Esophagus muscularis mucosa (tissue), 4 donors: ENCODE measurements around the gene PTPN4. TPM values are rescaled to one million over a fixed set of nuclear protein-coding genes. Genes with fewer than 3 reads are reported as not detected.

ENCODE experiments used
- DNase-seq: peaks from one replicate; pipeline ENCODE4 v3.0.0-alpha.2; 2017; ENCODE audit errors: extremely low spot score
- H3K27ac ChIP-seq, 4 donors: fragments of 200-600 bp; sonication (generic); replicated peaks in 1 of 4; 1 replicate in 3 of 4; 2 replicates in 1 of 4; pipeline ENCODE4 v1.5.1; 2016 to 2019; ENCODE audit warnings: mild to moderate bottlenecking in 1 of 4
- H3K27me3 ChIP-seq, 4 donors: fragments of 200-600 bp; sonication (generic); one replicate each; pipeline versions ENCODE4 v1.5.1 to v1.6.0; 2016 to 2019
- H3K36me3 ChIP-seq, 4 donors: fragments of 200-600 bp; sonication (generic); one replicate each; pipeline ENCODE4 v1.5.1; 2016 to 2019
- H3K4me1 ChIP-seq, 4 donors: fragments of 200-600 bp; sonication (generic); one replicate each; pipeline ENCODE4 v1.5.1; 2016 to 2019
- H3K4me3 ChIP-seq, 4 donors: fragments of 200-600 bp; sonication (generic); 1 replicate in 2 of 4; 2 replicates in 2 of 4; pipeline ENCODE4 v1.5.1; 2016 to 2019; ENCODE audit warnings: mild to moderate bottlenecking in 4 of 4, moderate library complexity in 1 of 4
- H3K9me3 ChIP-seq, 4 donors: fragments of 200-600 bp; sonication (generic); 1 replicate in 3 of 4; 2 replicates in 1 of 4; pipeline ENCODE4 v1.5.1; 2016 to 2019
- EP300 ChIP-seq: sonication (generic); formaldehyde crosslinking; IDR thresholded peaks from one replicate; pipeline ENCODE4 v1.6.1; 2017; ENCODE audit warnings: antibody characterized with exemption
- POLR2A ChIP-seq: fragments of 450-650 bp; IDR thresholded peaks from one replicate; pipeline ENCODE4 v1.6.1; 2017; ENCODE audit warnings: antibody characterized with exemption, moderate library complexity, mild to moderate bottlenecking, low read depth
- POLR2AphosphoS5 ChIP-seq, 2 donors: sonication (generic); formaldehyde crosslinking; IDR thresholded peaks; one replicate each; pipeline ENCODE4 v1.6.1; 2017; ENCODE audit warnings: antibody characterized with exemption in 2 of 2
- WGBS: methylation state at CpG from one replicate; pipeline ENCODE4 v1.1.5; 2018; 5-methylcytosine and 5-hydroxymethylcytosine counted together
- intact Hi-C: fragments of 100-400 bp; cut with DNase I; formaldehyde crosslinking; loops from one replicate; pipeline ENCODE4 v1.15.1; 2023
- total RNA-seq, 4 donors: library from RNA; depleted of rRNA; stranded (reverse); fragments of >200 nt; gene quantifications; one replicate each; pipeline versions ENCODE4 v1.1.0 to v1.2.1, GENCODE V29; 2016
- TF ChIP-seq, protein P1 (sequence below), 3 experiments: fragments of 200-600 bp in 2 of 3; fragments of 450-650 bp in 1 of 3; sonication (generic) in 2 of 3; IDR thresholded peaks; one replicate each; pipeline ENCODE4 v1.5.1; 2017 to 2019; ENCODE audit warnings: antibody characterized with exemption in 3 of 3, mild to moderate bottlenecking in 2 of 3, moderate library complexity in 1 of 3

The PTPN4 gene
- total RNA-seq, 4 donors from 2014 or later = 21.3 to 39.9 (median 24.7) TPM

DNA sequence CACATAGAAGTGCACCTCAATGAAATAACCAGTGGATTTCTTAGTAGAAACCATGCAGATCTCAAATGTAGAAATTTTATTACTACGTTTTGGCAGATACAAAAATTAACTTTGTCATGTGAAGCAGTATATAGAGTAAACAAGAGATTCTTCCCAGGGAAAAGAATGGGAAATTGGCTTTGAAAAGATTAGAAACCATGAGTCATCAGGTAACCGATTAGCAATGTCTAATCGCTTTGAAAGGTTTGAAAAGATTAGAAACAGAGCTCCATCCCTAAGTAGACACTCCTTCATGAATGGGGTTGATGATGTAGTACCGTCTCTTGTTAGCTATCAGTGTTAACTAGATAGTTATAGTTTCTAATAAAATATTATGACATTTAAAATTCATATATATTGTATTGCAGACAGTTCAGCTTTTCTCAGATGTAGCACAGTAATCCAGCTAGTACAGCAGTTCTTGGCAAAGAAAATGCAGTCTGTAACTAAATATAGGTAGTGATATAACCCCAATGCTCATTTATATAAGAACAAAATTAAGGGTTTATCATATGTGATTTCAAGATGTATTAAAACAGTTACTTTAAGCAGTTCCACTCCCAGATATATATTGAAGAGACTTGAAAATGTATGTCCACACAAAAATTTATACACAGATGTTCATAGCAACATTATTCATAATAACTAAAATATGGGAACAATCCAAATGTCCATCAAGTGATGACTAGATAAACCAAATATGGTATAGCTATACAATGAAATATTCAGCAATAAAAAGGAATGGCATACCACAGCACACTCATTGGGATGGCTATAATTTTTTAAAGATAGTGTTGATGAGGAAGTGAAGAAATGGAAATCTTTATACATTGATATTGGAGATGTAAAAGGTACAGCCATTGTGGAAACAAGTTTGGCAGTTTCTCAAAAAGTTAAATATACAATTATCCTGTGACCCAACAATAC lies 113.9 kb downstream of the PTPN4 start:
- Histone ChIP-seq H3K27me3 (no peaks in the 10 kb centered on the region), H3K27ac (no peak overlapping the region), H3K9me3 (no peaks in the 10 kb centered on the region), H3K36me3 (no peaks in the 10 kb centered on the region), H3K4me3 (no peak overlapping the region), H3K4me1 (no peaks in the 10 kb centered on the region)
- intact Hi-C loops = no loop called here
- 73% methylated on average over 4 of the region's 4 CpGs for WGBS
- TF ChIP-seq, protein P1, sequence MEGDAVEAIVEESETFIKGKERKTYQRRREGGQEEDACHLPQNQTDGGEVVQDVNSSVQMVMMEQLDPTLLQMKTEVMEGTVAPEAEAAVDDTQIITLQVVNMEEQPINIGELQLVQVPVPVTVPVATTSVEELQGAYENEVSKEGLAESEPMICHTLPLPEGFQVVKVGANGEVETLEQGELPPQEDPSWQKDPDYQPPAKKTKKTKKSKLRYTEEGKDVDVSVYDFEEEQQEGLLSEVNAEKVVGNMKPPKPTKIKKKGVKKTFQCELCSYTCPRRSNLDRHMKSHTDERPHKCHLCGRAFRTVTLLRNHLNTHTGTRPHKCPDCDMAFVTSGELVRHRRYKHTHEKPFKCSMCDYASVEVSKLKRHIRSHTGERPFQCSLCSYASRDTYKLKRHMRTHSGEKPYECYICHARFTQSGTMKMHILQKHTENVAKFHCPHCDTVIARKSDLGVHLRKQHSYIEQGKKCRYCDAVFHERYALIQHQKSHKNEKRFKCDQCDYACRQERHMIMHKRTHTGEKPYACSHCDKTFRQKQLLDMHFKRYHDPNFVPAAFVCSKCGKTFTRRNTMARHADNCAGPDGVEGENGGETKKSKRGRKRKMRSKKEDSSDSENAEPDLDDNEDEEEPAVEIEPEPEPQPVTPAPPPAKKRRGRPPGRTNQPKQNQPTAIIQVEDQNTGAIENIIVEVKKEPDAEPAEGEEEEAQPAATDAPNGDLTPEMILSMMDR (IDR thresholded peaks at IDR 0.05) = no peak
- TF ChIP-seq POLR2A (no peak), EP300 (no peak), POLR2AphosphoS5 (IDR thresholded peaks at IDR 0.05) (no peak)
- DNase-seq = no peak

DNA sequence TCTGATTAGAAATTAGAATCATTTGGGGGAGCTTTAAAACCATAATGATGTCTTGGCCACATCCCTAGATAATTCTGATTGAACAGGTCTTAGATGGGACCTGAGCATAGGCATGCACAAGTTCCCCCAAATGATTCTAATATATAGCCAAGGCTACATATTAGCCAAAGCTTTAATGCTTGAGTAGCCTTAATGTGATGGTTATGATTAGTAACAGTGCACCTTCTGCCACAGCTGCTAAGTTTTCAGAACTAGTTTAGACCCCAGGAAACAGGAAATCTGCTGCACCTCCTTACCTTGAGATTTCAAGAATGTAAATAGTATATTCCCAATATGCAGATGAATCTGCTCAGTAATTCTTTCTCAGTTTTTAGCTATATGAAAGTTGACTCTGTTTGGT lies 119.8 kb downstream of the PTPN4 start:
- Histone ChIP-seq H3K27ac (no peak overlapping the region), H3K27me3 (no peaks in the 10 kb centered on the region), H3K4me1 (no peaks in the 10 kb centered on the region), H3K4me3 (no peak overlapping the region), H3K9me3 (no peaks in the 10 kb centered on the region), H3K36me3 (peaks cover 0 to 10% (median 0%) of the 10 kb centered on the region in 4 donors)
- intact Hi-C loops = no loop called here
- DNase-seq = no peak
- no peak for TF ChIP-seq POLR2A
- TF ChIP-seq EP300 = no peak
- TF ChIP-seq POLR2AphosphoS5 (IDR thresholded peaks at IDR 0.05) = no peak
- TF ChIP-seq, protein P1 (IDR thresholded peaks at IDR 0.05) = no peak

DNA sequence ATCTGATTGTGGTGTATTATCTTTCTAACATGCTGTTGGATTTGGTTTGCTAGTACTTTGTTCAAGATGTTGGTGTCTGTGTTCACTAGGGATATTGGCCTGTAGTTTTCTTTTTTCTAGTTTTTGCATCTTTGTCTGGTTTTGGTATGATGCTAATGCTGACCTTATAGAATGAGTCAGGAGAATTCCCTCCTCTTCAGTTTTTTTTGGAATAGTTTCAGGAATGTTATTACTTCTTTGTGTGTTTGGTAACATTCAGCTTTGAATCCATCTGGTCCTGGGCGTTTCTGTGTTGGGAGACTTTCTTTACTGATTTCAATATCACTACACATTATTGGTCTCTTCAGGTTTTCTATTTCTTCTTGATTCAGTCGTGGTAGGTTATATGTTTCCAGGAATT lies 129.0 kb downstream of the PTPN4 start:
- DNase-seq = no peak
- no peaks in the 10 kb centered on the region for H3K27me3 ChIP-seq
- peaks cover 0 to 17% (median 6%) of the 10 kb centered on the region in 4 donors for H3K36me3 ChIP-seq
- H3K9me3 ChIP-seq = peaks cover 0 to 15% (median 0%) of the 10 kb centered on the region in 4 donors
- H3K27ac ChIP-seq = no peak overlapping the region
- no peaks in the 10 kb centered on the region for H3K4me1 ChIP-seq
- intact Hi-C loops = no loop called here
- H3K4me3 ChIP-seq = no peak overlapping the region
- TF ChIP-seq POLR2AphosphoS5 (IDR thresholded peaks at IDR 0.05) (no peak), EP300 (no peak), POLR2A (no peak)
- TF ChIP-seq, protein P1 (IDR thresholded peaks at IDR 0.05) = no peak
- 77% methylated on average over 2 of the region's 2 CpGs for WGBS

DNA sequence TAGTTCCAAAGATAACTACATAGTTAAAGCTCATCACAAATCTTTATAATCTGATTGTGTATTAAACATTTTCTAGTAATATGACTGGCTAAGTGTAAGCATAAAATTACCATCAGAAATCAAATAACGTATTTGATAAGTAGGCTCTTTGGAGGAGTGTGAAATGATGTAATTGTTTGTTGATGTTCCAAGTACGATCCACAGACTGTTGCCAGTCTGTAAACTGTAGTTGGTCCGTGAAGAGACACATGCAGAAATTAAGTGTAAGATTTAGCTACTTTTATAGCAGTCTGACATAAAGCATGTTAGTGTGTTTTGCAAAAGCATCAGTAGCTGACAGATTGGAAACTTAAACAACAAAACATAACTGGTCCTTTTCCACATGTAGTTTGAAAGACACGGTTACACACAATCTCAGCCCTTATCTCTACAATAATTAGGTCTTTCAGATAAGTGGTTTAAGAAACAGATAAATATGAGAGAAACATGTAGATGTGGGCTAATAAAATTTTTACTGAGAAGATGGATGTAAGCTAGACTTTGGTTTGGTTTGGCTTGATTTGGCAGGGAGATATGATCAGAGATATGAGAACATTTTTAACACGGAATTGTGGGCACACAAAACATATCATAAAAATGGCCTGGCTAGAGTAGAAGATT lies 138.1 kb downstream of the PTPN4 start:
- no peaks in the 10 kb centered on the region for H3K9me3 ChIP-seq
- H3K4me3 ChIP-seq = no peak overlapping the region
- no peaks in the 10 kb centered on the region for H3K4me1 ChIP-seq
- peaks cover 6 to 25% (median 16%) of the 10 kb centered on the region in 4 donors for H3K36me3 ChIP-seq
- no peak overlapping the region for H3K27ac ChIP-seq
- WGBS = 85% methylated on average over 5 of the region's 5 CpGs
- H3K27me3 ChIP-seq = no peaks in the 10 kb centered on the region
- intact Hi-C loops = no loop called here
- TF ChIP-seq POLR2AphosphoS5 (IDR thresholded peaks at IDR 0.05) = no peak
- TF ChIP-seq EP300 = no peak
- TF ChIP-seq, protein P1 (IDR thresholded peaks at IDR 0.05) = no peak
- no peak for TF ChIP-seq POLR2A
- DNase-seq = no peak
